ENCODE data around the gene DYNC1H1. TPM values are rescaled to one million over a fixed set of nuclear protein-coding genes. Genes with fewer than 3 reads are reported as not detected.

The DYNC1H1 gene
- total RNA-seq, 1 donor from 2014 or later = 591 TPM

DNA sequence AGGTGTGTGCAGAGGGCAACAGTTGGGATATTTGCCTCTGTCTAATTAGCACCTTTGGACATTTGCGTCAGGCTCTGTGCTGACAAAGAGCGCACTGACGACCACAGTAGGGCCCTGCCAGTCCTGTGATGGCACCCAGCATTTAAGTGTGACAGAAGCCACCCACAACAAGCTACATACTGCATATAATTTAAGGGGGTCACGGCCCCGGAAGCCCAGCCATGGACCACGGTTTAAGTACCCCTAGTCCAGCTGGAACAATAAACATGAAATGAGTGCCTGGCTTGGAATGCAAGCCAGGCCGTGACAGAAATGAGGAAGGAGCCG lies 16.8 kb upstream of the DYNC1H1 start:
- Histone ChIP-seq H3K9me3 (ENCODE audit: insufficient read depth, low read depth, low read length) (no peaks in the 10 kb centered on the region), H3K9ac (ENCODE audit: low read length) (peak overlapping the region; percentile 94), H2AFZ (ENCODE audit: low read depth, low read length) (peak overlapping the region; percentile 54), H3K27me3 (ENCODE audit: insufficient read depth, low read length) (peaks cover 3% of the 10 kb centered on the region), H3K79me2 (ENCODE audit: insufficient read depth, low read length) (peaks cover 12% of the 10 kb centered on the region), H3K36me3 (ENCODE audit: insufficient read depth, low read length) (no peaks in the 10 kb centered on the region), H4K20me1 (ENCODE audit: insufficient read depth, low read length) (no peaks in the 10 kb centered on the region), H3K4me1 (ENCODE audit: insufficient read depth, low read length) (peaks cover 12% of the 10 kb centered on the region), H3K4me2 (ENCODE audit: low read length) (peak overlapping the region; percentile 95), H3K4me3 (ENCODE audit: insufficient read depth, low read depth, low read length) (peak overlapping the region; percentile 77), H3K27ac (ENCODE audit: low read depth, low read length) (peak overlapping the region; percentile 98)
- TF ChIP-seq, protein P1, sequence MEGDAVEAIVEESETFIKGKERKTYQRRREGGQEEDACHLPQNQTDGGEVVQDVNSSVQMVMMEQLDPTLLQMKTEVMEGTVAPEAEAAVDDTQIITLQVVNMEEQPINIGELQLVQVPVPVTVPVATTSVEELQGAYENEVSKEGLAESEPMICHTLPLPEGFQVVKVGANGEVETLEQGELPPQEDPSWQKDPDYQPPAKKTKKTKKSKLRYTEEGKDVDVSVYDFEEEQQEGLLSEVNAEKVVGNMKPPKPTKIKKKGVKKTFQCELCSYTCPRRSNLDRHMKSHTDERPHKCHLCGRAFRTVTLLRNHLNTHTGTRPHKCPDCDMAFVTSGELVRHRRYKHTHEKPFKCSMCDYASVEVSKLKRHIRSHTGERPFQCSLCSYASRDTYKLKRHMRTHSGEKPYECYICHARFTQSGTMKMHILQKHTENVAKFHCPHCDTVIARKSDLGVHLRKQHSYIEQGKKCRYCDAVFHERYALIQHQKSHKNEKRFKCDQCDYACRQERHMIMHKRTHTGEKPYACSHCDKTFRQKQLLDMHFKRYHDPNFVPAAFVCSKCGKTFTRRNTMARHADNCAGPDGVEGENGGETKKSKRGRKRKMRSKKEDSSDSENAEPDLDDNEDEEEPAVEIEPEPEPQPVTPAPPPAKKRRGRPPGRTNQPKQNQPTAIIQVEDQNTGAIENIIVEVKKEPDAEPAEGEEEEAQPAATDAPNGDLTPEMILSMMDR (IDR thresholded peaks at IDR 0.05; ENCODE audit: insufficient read depth, low read depth, low read length) = no peak
- TF ChIP-seq EZH2 (IDR thresholded peaks at IDR 0.05; ENCODE audit: insufficient read depth, low read length) = no peak
- Mint-ChIP-seq H3K4me1 (ENCODE audit: low read depth, unreplicated experiment) (peaks cover 5% of the 10 kb centered on the region), H3K27ac (ENCODE audit: unreplicated experiment) (peak overlapping the region; percentile 98), H3K9me3 (ENCODE audit: unreplicated experiment) (no peaks in the 10 kb centered on the region), H3K36me3 (ENCODE audit: low read depth, unreplicated experiment) (peaks cover 2% of the 10 kb centered on the region), H3K4me3 (ENCODE audit: unreplicated experiment) (peak overlapping the region; percentile 90), H3K27me3 (ENCODE audit: low read depth, unreplicated experiment) (peaks cover 34% of the 10 kb centered on the region)
- FAIRE-seq (no peak), DNase-seq (ENCODE audit: low read depth) (no peak)

DNA sequence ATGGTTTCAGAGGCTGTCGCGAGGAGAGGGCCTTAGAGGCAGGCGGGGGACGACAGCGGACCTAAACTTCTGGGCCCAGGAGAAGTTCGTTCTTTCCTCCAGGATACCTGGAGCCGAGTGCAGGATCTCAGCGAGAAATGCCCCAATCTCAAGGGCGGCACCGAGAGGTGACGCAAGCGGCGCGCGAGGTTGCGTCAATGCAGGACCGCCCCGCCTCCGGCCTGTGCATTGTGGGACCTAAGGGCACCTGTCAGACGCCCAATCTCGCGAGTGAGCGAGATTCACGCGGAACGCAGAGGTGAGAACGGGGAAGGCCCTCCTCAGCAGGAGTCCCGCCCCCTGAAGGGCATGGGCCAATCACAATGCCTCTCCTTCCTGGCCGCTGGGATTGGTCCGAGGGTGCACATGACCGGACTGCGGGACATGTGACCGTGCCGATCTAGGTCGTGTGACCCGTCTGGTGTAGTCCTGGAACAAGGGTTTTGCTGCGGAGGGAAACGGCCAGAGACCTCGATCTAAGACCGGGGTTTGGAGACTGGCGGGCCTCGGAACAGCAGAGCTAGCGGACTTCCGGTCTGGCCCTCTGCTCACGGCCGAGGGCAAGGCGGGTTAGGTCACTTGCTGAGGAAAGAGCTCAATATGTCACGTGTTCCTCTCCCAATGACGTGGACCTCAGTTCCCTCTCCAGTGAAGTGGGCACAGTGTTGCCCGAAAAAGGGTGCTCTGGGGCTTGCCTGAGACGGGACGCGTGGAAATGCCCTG lies 16.3 kb upstream of the DYNC1H1 start:
- Histone ChIP-seq H3K36me3 (ENCODE audit: insufficient read depth, low read length) (no peaks in the 10 kb centered on the region), H3K9me3 (ENCODE audit: insufficient read depth, low read depth, low read length) (no peaks in the 10 kb centered on the region), H3K4me1 (ENCODE audit: insufficient read depth, low read length) (peaks cover 12% of the 10 kb centered on the region), H3K79me2 (ENCODE audit: insufficient read depth, low read length) (peaks cover 12% of the 10 kb centered on the region), H3K4me2 (ENCODE audit: low read length) (peak overlapping the region; percentile 95), H2AFZ (ENCODE audit: low read depth, low read length) (peak overlapping the region; percentile 99), H3K27me3 (ENCODE audit: insufficient read depth, low read length) (peaks cover 3% of the 10 kb centered on the region), H3K9ac (ENCODE audit: low read length) (peak overlapping the region; percentile 94), H4K20me1 (ENCODE audit: insufficient read depth, low read length) (no peaks in the 10 kb centered on the region), H3K4me3 (ENCODE audit: insufficient read depth, low read depth, low read length) (peak overlapping the region; percentile 78), H3K27ac (ENCODE audit: low read depth, low read length) (peak overlapping the region; percentile 98)
- Mint-ChIP-seq H3K27ac (ENCODE audit: unreplicated experiment) (peak overlapping the region; percentile 98), H3K4me3 (ENCODE audit: unreplicated experiment) (peak overlapping the region; percentile 90), H3K9me3 (ENCODE audit: unreplicated experiment) (no peaks in the 10 kb centered on the region), H3K4me1 (ENCODE audit: low read depth, unreplicated experiment) (peaks cover 5% of the 10 kb centered on the region), H3K27me3 (ENCODE audit: low read depth, unreplicated experiment) (peaks cover 30% of the 10 kb centered on the region), H3K36me3 (ENCODE audit: low read depth, unreplicated experiment) (peaks cover 2% of the 10 kb centered on the region)
- DNase-seq (ENCODE audit: low read depth) = peak; percentile 99
- FAIRE-seq = peak; percentile 91
- TF ChIP-seq EZH2 (IDR thresholded peaks at IDR 0.05; ENCODE audit: insufficient read depth, low read length) = no peak
- TF ChIP-seq, protein P1 (IDR thresholded peaks at IDR 0.05; ENCODE audit: insufficient read depth, low read depth, low read length) = no peak

DNA sequence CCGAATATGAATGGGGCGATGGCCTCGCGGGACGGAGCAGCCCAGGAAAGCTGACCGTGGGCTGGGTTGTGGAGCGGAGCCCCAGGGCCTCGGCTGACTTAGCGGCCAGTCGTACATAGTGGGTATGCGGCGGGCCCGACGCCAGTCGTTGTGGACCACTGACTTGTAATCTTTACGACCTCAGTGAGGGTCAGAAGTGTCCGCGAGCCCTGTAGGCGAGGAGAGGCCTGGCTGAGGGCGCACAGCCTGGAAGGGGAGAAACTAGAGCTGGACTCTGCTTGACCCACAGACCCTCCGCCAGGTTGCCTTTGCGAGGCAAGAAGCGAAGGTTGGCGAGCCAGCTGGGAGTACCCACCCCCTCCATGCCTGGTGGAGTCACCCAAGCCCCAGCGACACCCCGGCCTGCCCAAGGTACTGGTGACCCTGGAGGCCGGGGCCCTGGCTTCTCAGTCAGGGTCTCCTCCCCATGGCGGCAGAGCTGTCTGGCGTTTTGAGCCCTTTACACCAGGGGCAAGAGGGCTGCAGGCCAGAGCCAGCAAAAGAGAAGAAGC lies 15.6 kb upstream of the DYNC1H1 start:
- Histone ChIP-seq H2AFZ (ENCODE audit: low read depth, low read length) (peak overlapping the region; percentile 99), H3K36me3 (ENCODE audit: insufficient read depth, low read length) (no peaks in the 10 kb centered on the region), H3K4me3 (ENCODE audit: insufficient read depth, low read depth, low read length) (peak overlapping the region; percentile 78), H3K9ac (ENCODE audit: low read length) (peak overlapping the region; percentile 94), H3K79me2 (ENCODE audit: insufficient read depth, low read length) (peaks cover 12% of the 10 kb centered on the region), H3K9me3 (ENCODE audit: insufficient read depth, low read depth, low read length) (no peaks in the 10 kb centered on the region), H3K27ac (ENCODE audit: low read depth, low read length) (peak overlapping the region; percentile 98), H3K4me2 (ENCODE audit: low read length) (peak overlapping the region; percentile 95), H4K20me1 (ENCODE audit: insufficient read depth, low read length) (no peaks in the 10 kb centered on the region), H3K4me1 (ENCODE audit: insufficient read depth, low read length) (peaks cover 12% of the 10 kb centered on the region), H3K27me3 (ENCODE audit: insufficient read depth, low read length) (peaks cover 3% of the 10 kb centered on the region)
- no peak for FAIRE-seq
- peak overlapping the region; percentile 90 for H3K4me3 Mint-ChIP-seq (ENCODE audit: unreplicated experiment)
- no peak for DNase-seq (ENCODE audit: low read depth)
- peaks cover 5% of the 10 kb centered on the region for H3K4me1 Mint-ChIP-seq (ENCODE audit: low read depth, unreplicated experiment)
- peaks cover 24% of the 10 kb centered on the region for H3K27me3 Mint-ChIP-seq (ENCODE audit: low read depth, unreplicated experiment)
- H3K27ac Mint-ChIP-seq (ENCODE audit: unreplicated experiment) = peak overlapping the region; percentile 98
- no peak for TF ChIP-seq EZH2 (IDR thresholded peaks at IDR 0.05; ENCODE audit: insufficient read depth, low read length)
- TF ChIP-seq, protein P1 (IDR thresholded peaks at IDR 0.05; ENCODE audit: insufficient read depth, low read depth, low read length) = no peak
- H3K9me3 Mint-ChIP-seq (ENCODE audit: unreplicated experiment) = no peaks in the 10 kb centered on the region
- peaks cover 2% of the 10 kb centered on the region for H3K36me3 Mint-ChIP-seq (ENCODE audit: low read depth, unreplicated experiment)

Data from astrocyte (in vitro differentiated cells and primary cell).